Neuron (in vitro differentiated cells): Measurements from ENCODE around the gene PPFIA2.

Experiments used
- H2AFZ ChIP-seq: one replicate; pipeline ENCODE4 v1.6.1; 2013; ENCODE audit warnings: low read depth, mild to moderate bottlenecking, inconsistent platforms, low read length, moderate library complexity
- H3K27me3 ChIP-seq: one replicate; pipeline ENCODE4 v1.6.1; 2013; ENCODE audit warnings: low read length; ENCODE audit not compliant: insufficient read depth
- H3K36me3 ChIP-seq: one replicate; pipeline ENCODE4 v1.6.1; 2013; ENCODE audit warnings: low read length; ENCODE audit not compliant: insufficient read depth
- H3K4me1 ChIP-seq: one replicate; pipeline ENCODE4 v1.6.1; 2013; ENCODE audit warnings: low read length; ENCODE audit not compliant: insufficient read depth
- H3K4me3 ChIP-seq: 2 replicates; pipeline ENCODE4 v1.5.1; 2013; ENCODE audit warnings: mild to moderate bottlenecking, low read length, moderate library complexity
- H3K9me3 ChIP-seq: one replicate; pipeline ENCODE4 v1.6.1; 2013; ENCODE audit warnings: low read length

Gene PPFIA2

GRCh38 chr12:81573228-81573627 lies 185.9 kb downstream of the PPFIA2 start:
- Histone ChIP-seq H3K4me3 (no peak overlapping the region), H3K4me1 (no peaks in the 10 kb centered on the region), H3K36me3 (no peaks in the 10 kb centered on the region), H3K27me3 (no peaks in the 10 kb centered on the region), H3K9me3 (no peaks in the 10 kb centered on the region), H2AFZ (no peak overlapping the region)

- no peaks in the 10 kb centered on the region for H3K4me1 ChIP-seq
- no peak overlapping the region for H2AFZ ChIP-seq
- no peak overlapping the region for H3K4me3 ChIP-seq
- H3K9me3 ChIP-seq, result no peaks in the 10 kb centered on the region
- H3K27me3 ChIP-seq, result no peaks in the 10 kb centered on the region
- H3K36me3 ChIP-seq, result no peaks in the 10 kb centered on the region
Observed at GRCh38 chr12:81572411-81572810, 186.7 kb downstream of the PPFIA2 start.

- Histone ChIP-seq H3K4me1 (no peaks in the 10 kb centered on the region), H3K9me3 (no peaks in the 10 kb centered on the region), H3K4me3 (no peak overlapping the region), H3K27me3 (no peaks in the 10 kb centered on the region), H3K36me3 (no peaks in the 10 kb centered on the region), H2AFZ (no peak overlapping the region)
Observed at GRCh38 chr12:81570234-81570633, 188.9 kb downstream of the PPFIA2 start.

GRCh38 chr12:81564237-81564636 lies 194.9 kb downstream of the PPFIA2 start:
- no peaks in the 10 kb centered on the region for H3K9me3 ChIP-seq
- no peaks in the 10 kb centered on the region for H3K27me3 ChIP-seq
- no peaks in the 10 kb centered on the region for H3K36me3 ChIP-seq
- no peak overlapping the region for H2AFZ ChIP-seq
- H3K4me3 ChIP-seq, result no peak overlapping the region
- no peaks in the 10 kb centered on the region for H3K4me1 ChIP-seq

- Histone ChIP-seq H3K36me3 (no peaks in the 10 kb centered on the region), H3K4me3 (no peak overlapping the region), H2AFZ (no peak overlapping the region), H3K9me3 (no peaks in the 10 kb centered on the region), H3K27me3 (no peaks in the 10 kb centered on the region), H3K4me1 (no peaks in the 10 kb centered on the region)
Observed at GRCh38 chr12:81558031-81558430, 201.1 kb downstream of the PPFIA2 start.

GRCh38 chr12:81546811-81547210 lies 212.3 kb downstream of the PPFIA2 start:
- Histone ChIP-seq H2AFZ (no peak overlapping the region), H3K9me3 (no peaks in the 10 kb centered on the region), H3K4me1 (no peaks in the 10 kb centered on the region), H3K36me3 (no peaks in the 10 kb centered on the region), H3K27me3 (no peaks in the 10 kb centered on the region), H3K4me3 (no peak overlapping the region)

- H3K27me3 ChIP-seq, result no peaks in the 10 kb centered on the region
- H3K36me3 ChIP-seq, result no peaks in the 10 kb centered on the region
- no peaks in the 10 kb centered on the region for H3K4me1 ChIP-seq
- no peaks in the 10 kb centered on the region for H3K9me3 ChIP-seq
- H2AFZ ChIP-seq, result no peak overlapping the region
- H3K4me3 ChIP-seq, result no peak overlapping the region
Observed at GRCh38 chr12:81543621-81544139, 215.5 kb downstream of the PPFIA2 start.

GRCh38 chr12:81542065-81543010 lies 216.8 kb downstream of the PPFIA2 start:
- no peak overlapping the region for H2AFZ ChIP-seq
- H3K4me3 ChIP-seq, result no peak overlapping the region
- no peaks in the 10 kb centered on the region for H3K9me3 ChIP-seq
- H3K4me1 ChIP-seq, result no peaks in the 10 kb centered on the region
- no peaks in the 10 kb centered on the region for H3K36me3 ChIP-seq
- H3K27me3 ChIP-seq, result no peaks in the 10 kb centered on the region

- Histone ChIP-seq H2AFZ (no peak overlapping the region), H3K9me3 (no peaks in the 10 kb centered on the region), H3K36me3 (no peaks in the 10 kb centered on the region), H3K27me3 (no peaks in the 10 kb centered on the region), H3K4me1 (no peaks in the 10 kb centered on the region), H3K4me3 (no peak overlapping the region)
Observed at GRCh38 chr12:81541121-81541520, 218.0 kb downstream of the PPFIA2 start.

GRCh38 chr12:81539279-81539678 lies 219.9 kb downstream of the PPFIA2 start:
- no peaks in the 10 kb centered on the region for H3K36me3 ChIP-seq

GRCh38 chr12:81533054-81533453 lies 226.1 kb downstream of the PPFIA2 start:
- Histone ChIP-seq H3K27me3 (no peaks in the 10 kb centered on the region), H3K4me3 (no peak overlapping the region), H3K4me1 (no peaks in the 10 kb centered on the region), H2AFZ (no peak overlapping the region), H3K36me3 (no peaks in the 10 kb centered on the region), H3K9me3 (no peaks in the 10 kb centered on the region)

More at GRCh38 chr12:81539279-81539678, 219.9 kb downstream of the PPFIA2 start:
- no peak overlapping the region for H2AFZ ChIP-seq
- H3K4me3 ChIP-seq, result no peak overlapping the region
- no peaks in the 10 kb centered on the region for H3K4me1 ChIP-seq
- no peaks in the 10 kb centered on the region for H3K9me3 ChIP-seq
- no peaks in the 10 kb centered on the region for H3K27me3 ChIP-seq

GRCh38 chr12:81530352-81530751 lies 228.8 kb downstream of the PPFIA2 start:
- Histone ChIP-seq H2AFZ (no peak overlapping the region), H3K4me3 (no peak overlapping the region), H3K9me3 (no peaks in the 10 kb centered on the region), H3K4me1 (no peaks in the 10 kb centered on the region), H3K36me3 (no peaks in the 10 kb centered on the region), H3K27me3 (no peaks in the 10 kb centered on the region)

- H3K27me3 ChIP-seq, result no peaks in the 10 kb centered on the region
- no peaks in the 10 kb centered on the region for H3K36me3 ChIP-seq
- H2AFZ ChIP-seq, result no peak overlapping the region
- H3K4me3 ChIP-seq, result no peak overlapping the region
- H3K9me3 ChIP-seq, result no peaks in the 10 kb centered on the region
- H3K4me1 ChIP-seq, result no peaks in the 10 kb centered on the region
Observed at GRCh38 chr12:81520064-81520945, 238.8 kb downstream of the PPFIA2 start.
